CD14-positive monocyte (primary cell): ENCODE data around the gene NKAIN4. TPM values are rescaled to one million over a fixed set of nuclear protein-coding genes. Genes with fewer than 3 reads are reported as not detected.

Experiments
- DNase-seq, 3 donors: peaks; one replicate each; pipeline ENCODE4 v3.0.0-alpha.2; 2011 to 2022
- H2AFZ ChIP-seq: 2 replicates; pipeline ENCODE4 v1.6.0; 2012; ENCODE audit warnings: mild to moderate bottlenecking, low read depth, low read length, inconsistent platforms; ENCODE audit not compliant: insufficient read depth, poor library complexity, severe bottlenecking
- H3K27ac ChIP-seq, 2 donors: 1 replicate in 1 of 2; 2 replicates in 1 of 2; pipeline ENCODE4 v1.5.1; 2012 to 2013; ENCODE audit warnings: low read length in 2 of 2, control low read depth in 1 of 2, inconsistent platforms in 1 of 2, low read depth in 1 of 2, mild to moderate bottlenecking in 1 of 2
- H3K27me3 ChIP-seq, 2 donors: one replicate each; pipeline versions ENCODE4 v1.6.0 to v1.6.1; 2011 to 2013; ENCODE audit warnings: low read length in 2 of 2; ENCODE audit not compliant: control insufficient read depth in 2 of 2, insufficient read depth in 2 of 2
- H3K36me3 ChIP-seq, 2 donors: replicated peaks in 1 of 2; 1 replicate in 1 of 2; 2 replicates in 1 of 2; pipeline versions ENCODE4 v1.5.1 to v1.6.1; 2012 to 2013; ENCODE audit warnings: low read length in 2 of 2, control low read depth in 1 of 2, inconsistent platforms in 1 of 2, mild to moderate bottlenecking in 1 of 2; ENCODE audit not compliant: insufficient read depth in 2 of 2, control insufficient read depth in 1 of 2
- H3K4me1 ChIP-seq, 2 donors: 1 replicate in 1 of 2; 2 replicates in 1 of 2; pipeline versions ENCODE4 v1.5.1 to v1.6.1; 2012 to 2013; ENCODE audit warnings: low read length in 2 of 2, control low read depth in 1 of 2, inconsistent platforms in 1 of 2, mild to moderate bottlenecking in 1 of 2, moderate library complexity in 1 of 2; ENCODE audit not compliant: insufficient read depth in 2 of 2, control insufficient read depth in 1 of 2
- H3K4me2 ChIP-seq: replicated peaks from 2 replicates; pipeline ENCODE3; 2012; ENCODE audit warnings: low read length, moderate library complexity, mild to moderate bottlenecking; ENCODE audit not compliant: poor library complexity, severe bottlenecking; ENCODE audit errors: extremely low read depth
- H3K4me3 ChIP-seq, 3 experiments: fragments of 200-600 bp in 1 of 3; sonication (generic) in 1 of 3; replicated peaks in 1 of 3; 1 replicate in 2 of 3; 2 replicates in 1 of 3; pipeline ENCODE4 v1.5.1; 2011 to 2013; ENCODE audit warnings: low read length in 3 of 3, mild to moderate bottlenecking in 3 of 3, control low read depth in 2 of 3, low read depth in 2 of 3, inconsistent platforms in 1 of 3, moderate library complexity in 1 of 3
- H3K79me2 ChIP-seq: 2 replicates; pipeline ENCODE4 v1.6.0; 2012; ENCODE audit warnings: mild to moderate bottlenecking, control low read depth, inconsistent platforms, low read length, moderate library complexity; ENCODE audit not compliant: insufficient read depth
- H3K9ac ChIP-seq: 2 replicates; pipeline ENCODE4 v1.6.0; 2017; ENCODE audit warnings: low read length, mild to moderate bottlenecking; ENCODE audit not compliant: insufficient read depth, poor library complexity, severe bottlenecking
- H3K9me3 ChIP-seq, 2 donors: replicated peaks in 1 of 2; 1 replicate in 1 of 2; 2 replicates in 1 of 2; pipeline versions ENCODE4 v1.5.1 to v1.6.1; 2012 to 2013; ENCODE audit warnings: low read length in 2 of 2, control low read depth in 1 of 2; ENCODE audit not compliant: control insufficient read depth in 1 of 2, insufficient read depth in 1 of 2
- H4K20me1 ChIP-seq: 2 replicates; pipeline ENCODE4 v1.6.0; 2012; ENCODE audit warnings: mild to moderate bottlenecking, low read length, control low read depth, moderate library complexity; ENCODE audit not compliant: insufficient read depth
- H3K27ac Mint-ChIP-seq, 7 donors: one replicate each; pipeline ENCODE4 v1.8.0; 2020; ENCODE audit warnings: mild to moderate bottlenecking in 7 of 7, mixed read lengths in 7 of 7, moderate library complexity in 6 of 7, inconsistent platforms in 2 of 7
- H3K27me3 Mint-ChIP-seq, 3 donors: one replicate each; pipeline ENCODE4 v1.8.0; 2021 to 2022; ENCODE audit warnings: low read depth in 3 of 3, mild to moderate bottlenecking in 3 of 3, mixed read lengths in 3 of 3, moderate library complexity in 3 of 3, inconsistent platforms in 1 of 3
- H3K36me3 Mint-ChIP-seq, 2 donors: one replicate each; pipeline ENCODE4 v1.8.0; 2020; ENCODE audit warnings: mixed read lengths in 2 of 2, inconsistent platforms in 1 of 2, mild to moderate bottlenecking in 1 of 2
- H3K4me1 Mint-ChIP-seq: one replicate; pipeline ENCODE4 v1.8.0; 2020; ENCODE audit warnings: mild to moderate bottlenecking, mixed read lengths
- H3K4me3 Mint-ChIP-seq, 2 donors: one replicate each; pipeline ENCODE4 v1.8.0; 2020; ENCODE audit warnings: mild to moderate bottlenecking in 2 of 2, mixed read lengths in 2 of 2, moderate library complexity in 1 of 2
- H3K9me3 Mint-ChIP-seq, 7 donors: one replicate each; pipeline ENCODE4 v1.8.0; 2020 to 2022; ENCODE audit warnings: mixed read lengths in 7 of 7, mild to moderate bottlenecking in 6 of 7, moderate library complexity in 6 of 7, inconsistent platforms in 2 of 7
- WGBS: methylation state at CpG from one replicate; pipeline ENCODE4 v1.1.5; 2013; ENCODE audit warnings: missing lambda C conversion rate; ENCODE audit not compliant: insufficient coverage; 5-methylcytosine and 5-hydroxymethylcytosine counted together
- intact Hi-C, 2 donors: fragments of 100-400 bp; cut with micrococcal nuclease; formaldehyde crosslinking; loops; one replicate each; pipeline versions ENCODE4 v1.15.0 to v1.15.1; 2023
- polyA plus RNA-seq, 3 donors: library from polyadenylated mRNA; depleted of rRNA in 1 of 3; unstranded in 2 of 3; stranded (reverse) in 1 of 3; fragments of 300-500 nt in 2 of 3; fragments of >200 nt in 1 of 3; fragmentation: Illumina TruSeq in 2 of 3; gene quantifications; 1 replicate in 2 of 3; 2 replicates in 1 of 3; pipeline ENCODE4 v1.2.3, GENCODE V29; 2012 to 2021
- TF ChIP-seq, protein P1 (sequence below): fragments of 200-600 bp; IDR thresholded peaks from one replicate; pipeline ENCODE4 v1.8.0; 2022; ENCODE audit warnings: antibody characterized with exemption, mild to moderate bottlenecking

Gene NKAIN4
- polyA plus RNA-seq, 3 donors = not detected

DNA sequence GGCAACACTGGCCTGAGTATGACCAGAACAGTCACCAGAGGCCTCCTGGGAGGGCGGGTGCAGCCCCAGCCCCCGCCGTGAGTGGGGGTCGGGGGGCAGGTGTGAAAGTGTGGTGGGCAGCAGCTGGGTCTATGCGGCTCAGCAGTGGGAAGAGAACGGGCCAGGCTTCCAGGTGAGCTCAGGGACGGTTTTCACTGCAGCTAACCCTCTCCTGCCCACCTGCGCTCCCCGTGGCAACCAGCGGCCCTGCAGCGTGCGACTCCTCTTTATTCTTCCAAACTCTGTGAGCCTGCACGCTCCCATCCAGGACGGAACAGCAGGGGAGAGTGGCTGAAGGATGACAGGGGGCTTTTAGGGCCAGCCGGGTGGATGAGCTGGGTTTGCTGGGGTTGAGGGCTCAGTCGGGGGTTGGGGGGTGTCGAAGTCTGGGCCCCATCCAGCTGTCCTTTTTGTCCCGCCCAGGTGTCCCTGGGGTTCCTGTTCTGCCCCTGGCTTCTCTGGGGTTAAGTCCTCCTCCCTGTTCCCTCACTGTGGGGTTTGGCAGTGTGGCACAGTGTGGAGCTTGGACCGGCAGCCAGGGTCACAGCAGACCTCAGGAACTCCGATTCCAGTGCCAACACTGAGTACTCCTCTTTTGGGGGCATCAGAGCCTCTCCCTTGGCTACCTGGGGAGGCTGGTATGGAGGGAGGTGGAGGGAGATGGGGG is 19.4 kb downstream of the NKAIN4 start:
- intact Hi-C loops = no loop called here
- Mint-ChIP-seq H3K4me3 (no peak overlapping the region), H3K27me3 (peaks cover 31 to 38% (median 31%) of the 10 kb centered on the region in 3 donors), H3K9me3 (peaks cover 0 to 2% (median 0%) of the 10 kb centered on the region in 7 donors), H3K4me1 (peaks cover 5% of the 10 kb centered on the region), H3K36me3 (no peaks in the 10 kb centered on the region), H3K27ac (peak overlapping the region in 1 of 7 donors; percentile 14)
- H2AFZ ChIP-seq = no peak overlapping the region
- no peak overlapping the region for H3K9ac ChIP-seq
- no peak overlapping the region for H3K4me3 ChIP-seq
- TF ChIP-seq, protein P1, sequence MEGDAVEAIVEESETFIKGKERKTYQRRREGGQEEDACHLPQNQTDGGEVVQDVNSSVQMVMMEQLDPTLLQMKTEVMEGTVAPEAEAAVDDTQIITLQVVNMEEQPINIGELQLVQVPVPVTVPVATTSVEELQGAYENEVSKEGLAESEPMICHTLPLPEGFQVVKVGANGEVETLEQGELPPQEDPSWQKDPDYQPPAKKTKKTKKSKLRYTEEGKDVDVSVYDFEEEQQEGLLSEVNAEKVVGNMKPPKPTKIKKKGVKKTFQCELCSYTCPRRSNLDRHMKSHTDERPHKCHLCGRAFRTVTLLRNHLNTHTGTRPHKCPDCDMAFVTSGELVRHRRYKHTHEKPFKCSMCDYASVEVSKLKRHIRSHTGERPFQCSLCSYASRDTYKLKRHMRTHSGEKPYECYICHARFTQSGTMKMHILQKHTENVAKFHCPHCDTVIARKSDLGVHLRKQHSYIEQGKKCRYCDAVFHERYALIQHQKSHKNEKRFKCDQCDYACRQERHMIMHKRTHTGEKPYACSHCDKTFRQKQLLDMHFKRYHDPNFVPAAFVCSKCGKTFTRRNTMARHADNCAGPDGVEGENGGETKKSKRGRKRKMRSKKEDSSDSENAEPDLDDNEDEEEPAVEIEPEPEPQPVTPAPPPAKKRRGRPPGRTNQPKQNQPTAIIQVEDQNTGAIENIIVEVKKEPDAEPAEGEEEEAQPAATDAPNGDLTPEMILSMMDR = peak; percentile 21
- no peaks in the 10 kb centered on the region for H3K36me3 ChIP-seq
- no peaks in the 10 kb centered on the region for H3K79me2 ChIP-seq
- H3K27me3 ChIP-seq = peaks cover 2 to 34% of the 10 kb centered on the region in 2 donors
- no peak overlapping the region for H3K4me2 ChIP-seq
- no peak overlapping the region for H3K27ac ChIP-seq
- H4K20me1 ChIP-seq = no peaks in the 10 kb centered on the region
- no peak for DNase-seq
- no peaks in the 10 kb centered on the region for H3K4me1 ChIP-seq
- 15% methylated on average over 8 of the region's 20 CpGs for WGBS
- H3K9me3 ChIP-seq = no peaks in the 10 kb centered on the region

DNA sequence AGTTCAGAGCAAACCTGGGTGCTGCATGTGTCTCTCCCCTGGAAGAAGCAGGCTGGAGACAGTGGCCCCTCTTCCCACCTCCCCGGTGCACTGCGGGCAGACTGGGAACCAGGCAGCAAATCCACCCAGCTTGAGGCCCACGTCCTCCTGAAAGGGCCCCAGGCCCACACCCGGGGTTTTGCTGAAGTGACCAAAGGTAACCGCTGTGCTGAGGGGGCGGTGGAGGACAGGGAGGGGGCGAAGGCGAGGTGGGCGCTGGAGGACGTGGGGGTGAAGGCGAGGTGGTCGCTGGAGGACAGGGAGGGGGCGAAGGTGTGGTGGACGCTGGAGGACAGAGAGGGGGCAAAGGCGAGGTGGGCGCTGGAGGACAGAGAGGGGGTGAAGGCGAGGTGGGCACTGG is 20.3 kb downstream of the NKAIN4 start:
- H3K27ac ChIP-seq = no peak overlapping the region
- intact Hi-C loops = no loop called here
- WGBS = 84% methylated on average over 12 of the region's 17 CpGs
- no peaks in the 10 kb centered on the region for H3K9me3 ChIP-seq
- no peak overlapping the region for H3K4me3 ChIP-seq
- H3K27me3 ChIP-seq = peaks cover 2 to 41% of the 10 kb centered on the region in 2 donors
- Mint-ChIP-seq H3K27ac (no peak overlapping the region), H3K9me3 (peaks cover 0 to 2% (median 0%) of the 10 kb centered on the region in 7 donors), H3K4me3 (no peak overlapping the region), H3K36me3 (no peaks in the 10 kb centered on the region), H3K4me1 (peaks cover 5% of the 10 kb centered on the region), H3K27me3 (peaks cover 37 to 47% (median 40%) of the 10 kb centered on the region in 3 donors)
- H3K9ac ChIP-seq = no peak overlapping the region
- no peak overlapping the region for H3K4me2 ChIP-seq
- H2AFZ ChIP-seq = no peak overlapping the region
- H3K36me3 ChIP-seq = no peaks in the 10 kb centered on the region
- no peak for DNase-seq
- no peaks in the 10 kb centered on the region for H3K79me2 ChIP-seq
- no peaks in the 10 kb centered on the region for H3K4me1 ChIP-seq
- TF ChIP-seq, protein P1 = no peak
- no peaks in the 10 kb centered on the region for H4K20me1 ChIP-seq
